Measurements from ENCODE around the gene KDF1.
"Not testable (repeated sequence)": the region's sequence is repeated elsewhere in the genome, so short reads cannot be mapped to it uniquely, and the experiment has no call there.

Gene KDF1

DNA sequence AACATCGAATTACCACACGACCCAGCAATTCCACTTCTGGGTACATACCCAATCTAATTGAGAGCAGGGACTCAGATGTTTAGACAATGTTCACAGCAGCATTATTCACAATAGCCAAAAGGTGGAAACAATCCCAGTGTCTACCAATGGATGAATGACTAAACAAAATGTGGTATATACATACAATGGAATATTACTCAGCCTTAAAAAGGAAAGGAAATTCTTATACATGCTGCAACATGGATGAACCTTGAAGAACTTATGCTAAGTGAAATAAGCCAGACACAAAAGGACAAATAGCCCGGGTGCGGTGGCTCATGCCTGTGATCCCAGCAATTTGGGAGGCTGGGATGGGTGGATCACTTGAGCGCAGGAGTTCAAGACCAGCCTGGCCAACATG, 6.9 kb downstream of the KDF1 start:
- no peak for DNase-seq

DNA sequence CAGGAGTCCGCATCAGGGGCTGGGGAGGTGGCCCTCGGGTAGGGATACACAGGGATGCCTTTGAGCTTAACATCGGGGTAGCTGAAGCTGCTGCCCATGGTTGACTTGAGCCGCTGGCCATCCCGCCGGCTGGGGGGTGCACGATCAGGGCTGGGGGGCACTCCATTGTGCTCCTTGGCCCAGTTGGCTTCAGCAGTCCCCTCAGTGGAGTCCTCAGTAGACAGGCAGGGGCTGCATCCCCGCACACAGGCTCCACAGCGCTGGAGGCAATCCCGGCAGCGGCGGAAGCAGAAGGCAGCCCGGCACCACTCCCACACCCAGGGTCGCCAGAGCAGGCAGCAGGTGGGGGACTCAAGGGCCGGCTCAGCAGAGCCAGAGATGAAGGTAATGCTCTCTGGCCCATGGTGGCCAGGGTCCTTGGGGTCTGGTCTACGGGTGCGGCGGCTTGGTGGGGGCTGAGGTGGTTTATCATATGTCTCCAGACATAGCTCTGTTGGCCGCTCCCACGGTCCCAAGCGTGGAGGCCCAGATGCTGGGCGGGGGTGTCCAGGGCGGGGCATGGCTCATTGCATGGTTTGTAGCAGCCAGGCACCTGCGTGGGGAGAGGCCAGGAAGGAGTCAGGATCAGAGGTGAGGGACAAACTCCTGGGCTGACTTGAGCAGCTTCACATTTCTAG, 8.3 kb downstream of the KDF1 start:
- no peak for DNase-seq

DNA sequence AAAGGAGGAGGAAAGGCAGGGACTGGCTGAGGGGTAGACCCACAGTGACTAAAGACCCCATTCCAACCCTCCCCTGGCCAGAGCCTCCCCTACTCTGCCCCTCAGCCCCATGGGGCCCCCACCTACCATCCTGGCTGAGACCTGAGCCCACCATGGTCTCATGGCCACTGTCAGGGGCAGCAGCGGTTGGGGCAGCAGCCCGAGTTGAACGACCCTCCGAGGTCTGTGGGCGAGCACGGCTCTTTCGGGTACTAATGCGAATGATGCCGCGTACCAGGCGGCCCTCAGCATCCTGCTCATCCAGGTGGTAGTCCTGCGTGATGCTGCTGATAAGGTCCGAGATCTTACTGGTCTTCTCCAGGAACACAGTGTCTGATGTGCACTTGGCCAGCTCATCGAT, 9.1 kb downstream of the KDF1 start:
- DNase-seq, result no peak

DNA sequence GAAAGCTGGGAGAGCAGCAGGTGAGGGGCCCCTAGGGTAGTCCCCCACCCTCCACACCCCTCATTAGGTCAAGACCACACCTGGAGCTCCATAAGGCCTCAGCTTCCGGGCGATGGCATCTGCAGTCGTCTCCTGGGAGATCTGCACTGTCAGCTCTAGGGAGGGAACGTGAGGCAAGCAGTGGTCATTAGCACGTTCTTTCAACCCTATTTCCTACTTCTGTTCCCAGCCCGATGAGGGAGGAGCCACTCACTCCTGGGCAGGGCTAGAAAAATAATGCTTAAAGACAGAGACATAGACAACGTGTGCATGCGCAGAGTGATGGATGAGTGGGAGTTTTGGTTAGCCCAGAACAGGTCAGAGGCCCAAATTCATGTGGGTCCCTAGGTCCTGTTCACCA, 9.7 kb downstream of the KDF1 start:
- no peak for DNase-seq

DNA sequence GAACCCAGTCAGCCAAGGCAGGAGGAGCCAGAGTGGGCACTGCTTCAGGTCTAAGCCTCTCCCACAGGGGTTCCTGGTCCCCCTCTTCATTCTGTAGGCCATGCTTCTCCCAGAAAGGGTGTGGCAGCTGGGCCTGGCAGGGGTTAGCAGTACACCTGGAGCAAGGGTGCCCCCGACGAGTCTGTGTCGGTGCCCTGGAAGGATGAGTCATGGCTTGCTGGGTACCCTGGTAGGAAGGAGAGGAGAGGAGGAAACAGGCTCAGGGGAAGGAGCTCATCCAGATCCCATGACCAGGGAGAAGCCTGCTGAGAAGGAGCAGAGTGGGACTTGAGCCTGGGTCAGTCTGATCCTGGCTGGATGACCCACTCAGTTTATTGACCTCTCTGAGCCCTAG, 10.3 kb downstream of the KDF1 start:
- no peak for DNase-seq

DNA sequence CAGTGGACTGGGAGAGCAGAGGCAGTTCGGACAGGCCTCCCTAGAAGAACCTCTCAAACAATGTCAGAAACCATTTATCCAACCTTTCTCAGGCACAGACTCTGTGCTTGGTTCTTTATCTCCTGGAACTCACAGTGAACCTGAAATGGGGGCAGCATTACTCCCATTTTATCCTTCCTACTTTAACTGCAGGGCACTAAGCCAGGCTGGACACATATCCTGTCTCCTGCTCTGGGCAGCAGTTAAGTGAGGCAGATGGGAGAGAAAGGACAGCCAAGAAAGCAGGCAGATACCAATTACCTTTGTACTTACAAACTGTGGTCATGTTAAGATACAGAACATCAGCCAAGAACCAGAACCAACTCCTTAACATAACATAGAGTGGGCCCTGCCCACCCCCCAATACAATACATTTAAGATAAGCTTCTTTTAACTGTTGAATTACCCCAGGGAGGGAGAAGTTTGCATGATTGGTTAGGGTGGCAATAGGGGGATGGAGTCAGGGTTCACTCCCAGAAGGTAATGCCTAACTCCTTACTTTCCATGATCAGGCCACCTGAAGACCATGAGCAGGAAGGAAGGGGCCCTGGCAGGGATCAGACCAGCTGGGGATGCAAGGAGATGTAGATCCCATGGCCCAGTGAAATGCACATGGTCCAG, 10.9 kb downstream of the KDF1 start:
- DNase-seq, result no peak

DNA sequence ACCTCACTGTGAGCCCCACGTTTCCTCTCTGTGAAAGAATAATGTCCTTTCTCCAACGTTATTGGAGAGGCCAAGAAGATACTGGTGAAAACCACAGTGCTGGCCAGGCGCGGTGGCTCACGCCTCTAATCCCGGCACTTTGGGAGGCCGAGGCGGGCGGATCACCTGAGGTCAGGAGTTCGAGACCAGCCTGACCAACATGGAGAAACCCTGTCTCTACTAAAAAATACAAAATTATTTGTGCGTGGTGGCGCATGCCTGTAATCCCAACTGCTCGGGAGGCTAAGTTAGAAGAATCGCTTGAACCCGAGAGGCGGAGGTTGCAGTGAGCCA, 11.6 kb downstream of the KDF1 start:
- not testable (repeated sequence) for DNase-seq

DNA sequence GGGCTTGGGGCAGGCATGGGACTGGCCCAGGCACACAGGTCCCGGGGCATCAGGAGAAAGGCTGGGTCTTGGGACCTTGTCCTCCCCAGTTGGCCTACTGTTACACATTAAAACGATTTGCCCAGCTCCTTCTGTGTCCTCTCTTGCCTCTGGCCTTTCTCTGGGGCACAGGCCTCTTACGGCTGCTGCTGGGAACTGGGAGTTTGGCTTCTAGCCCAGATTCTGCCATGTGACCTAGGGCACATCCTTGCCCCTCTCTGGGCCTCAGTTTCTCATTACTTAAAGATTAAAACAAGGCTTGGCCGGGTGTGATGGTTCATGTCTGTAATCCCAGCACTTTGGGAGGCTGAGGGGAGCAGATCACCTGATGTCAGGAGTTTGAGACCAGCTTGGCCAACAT, 14.0 kb downstream of the KDF1 start:
- no peak for DNase-seq

DNA sequence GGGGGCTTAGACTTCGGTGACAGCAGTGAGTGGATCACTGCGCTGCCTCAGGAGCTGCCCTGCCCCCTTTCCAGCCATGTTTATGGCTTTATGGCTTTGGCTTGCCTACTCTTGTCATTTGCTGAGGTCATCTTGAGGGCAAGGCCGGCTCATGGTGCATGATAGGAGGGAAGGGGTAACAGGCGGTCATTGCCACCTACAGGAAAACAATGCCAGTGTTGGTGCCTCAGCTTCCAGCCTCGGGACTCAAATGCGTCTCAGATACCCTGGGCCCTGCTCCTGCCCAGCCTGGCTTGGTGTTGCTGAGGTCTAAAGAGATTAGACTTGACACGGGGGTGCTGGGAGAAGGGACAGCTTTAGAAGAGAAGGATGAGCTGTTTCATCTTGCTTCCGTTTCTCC, 14.5 kb downstream of the KDF1 start:
- DNase-seq, result no peak

DNA sequence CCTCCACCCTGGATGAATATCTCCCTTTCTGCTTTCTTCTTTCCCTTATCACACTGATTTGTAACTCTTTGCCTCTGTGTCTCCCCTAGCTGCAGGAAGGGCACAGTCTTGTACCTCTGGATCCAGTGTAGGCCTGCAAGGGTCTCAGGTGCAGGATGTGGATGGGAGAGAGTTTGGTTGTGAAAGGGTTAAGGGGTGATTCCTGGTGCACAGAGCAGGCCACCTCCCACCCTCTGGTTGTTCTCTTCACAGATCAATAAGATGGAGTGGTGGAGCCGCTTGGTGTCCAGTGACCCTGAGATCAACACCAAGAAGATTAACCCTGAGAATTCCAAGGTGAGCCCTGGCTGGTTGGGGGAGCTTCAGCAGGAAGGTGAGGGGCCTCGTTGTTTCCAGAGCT, 15.1 kb downstream of the KDF1 start:
- no peak for DNase-seq

DNA sequence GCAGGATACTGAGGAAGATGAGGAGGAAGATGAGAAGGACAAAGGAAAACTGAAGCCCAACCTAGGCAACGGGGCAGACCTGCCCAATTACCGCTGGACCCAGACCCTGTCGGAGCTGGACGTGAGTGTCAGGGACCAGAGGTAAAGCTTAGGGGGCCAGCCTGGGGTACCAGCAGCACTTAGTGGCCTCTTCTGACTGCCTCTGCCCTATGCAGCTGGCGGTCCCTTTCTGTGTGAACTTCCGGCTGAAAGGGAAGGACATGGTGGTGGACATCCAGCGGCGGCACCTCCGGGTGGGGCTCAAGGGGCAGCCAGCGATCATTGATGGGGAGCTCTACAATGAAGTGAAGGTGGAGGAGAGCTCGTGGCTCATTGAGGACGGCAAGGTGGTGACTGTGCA, 17.6 kb downstream of the KDF1 start:
- no peak for DNase-seq

DNA sequence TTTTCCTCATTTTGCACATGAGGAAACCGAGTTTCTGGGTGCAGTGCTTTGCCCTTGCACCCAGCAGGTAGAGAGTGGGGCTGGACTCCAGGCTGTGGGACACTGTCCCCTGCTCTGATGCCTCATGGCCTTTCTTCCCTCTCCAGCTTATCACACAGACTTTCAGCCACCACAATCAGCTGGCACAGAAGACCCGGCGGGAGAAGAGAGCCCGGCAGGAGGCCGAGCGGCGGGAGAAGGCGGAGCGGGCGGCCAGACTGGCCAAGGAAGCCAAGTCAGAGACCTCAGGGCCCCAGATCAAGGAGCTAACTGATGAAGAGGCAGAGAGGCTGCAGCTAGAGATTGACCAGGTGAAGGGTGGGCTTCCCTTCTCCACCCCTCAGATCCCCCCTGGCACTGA, 19.0 kb downstream of the KDF1 start:
- DNase-seq, result no peak

DNA sequence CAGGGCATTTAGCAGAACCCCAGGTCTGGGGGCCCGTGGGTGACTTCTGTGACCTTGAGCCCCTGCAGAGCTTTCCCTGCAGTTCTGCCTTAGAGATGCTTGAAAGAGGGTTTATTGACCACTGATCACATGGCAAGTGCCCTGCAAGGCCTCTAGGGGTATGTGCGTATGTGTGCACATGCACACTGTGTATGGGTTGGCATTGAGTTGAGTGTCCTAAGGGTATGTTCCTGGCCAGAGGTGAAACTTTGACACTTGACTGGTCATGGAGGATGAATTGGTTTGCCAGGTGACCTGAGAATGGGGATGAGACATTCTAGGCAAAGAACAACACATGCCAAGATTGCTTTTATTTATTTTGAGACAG, 21.6 kb downstream of the KDF1 start:
- DNase-seq, result no peak

DNA sequence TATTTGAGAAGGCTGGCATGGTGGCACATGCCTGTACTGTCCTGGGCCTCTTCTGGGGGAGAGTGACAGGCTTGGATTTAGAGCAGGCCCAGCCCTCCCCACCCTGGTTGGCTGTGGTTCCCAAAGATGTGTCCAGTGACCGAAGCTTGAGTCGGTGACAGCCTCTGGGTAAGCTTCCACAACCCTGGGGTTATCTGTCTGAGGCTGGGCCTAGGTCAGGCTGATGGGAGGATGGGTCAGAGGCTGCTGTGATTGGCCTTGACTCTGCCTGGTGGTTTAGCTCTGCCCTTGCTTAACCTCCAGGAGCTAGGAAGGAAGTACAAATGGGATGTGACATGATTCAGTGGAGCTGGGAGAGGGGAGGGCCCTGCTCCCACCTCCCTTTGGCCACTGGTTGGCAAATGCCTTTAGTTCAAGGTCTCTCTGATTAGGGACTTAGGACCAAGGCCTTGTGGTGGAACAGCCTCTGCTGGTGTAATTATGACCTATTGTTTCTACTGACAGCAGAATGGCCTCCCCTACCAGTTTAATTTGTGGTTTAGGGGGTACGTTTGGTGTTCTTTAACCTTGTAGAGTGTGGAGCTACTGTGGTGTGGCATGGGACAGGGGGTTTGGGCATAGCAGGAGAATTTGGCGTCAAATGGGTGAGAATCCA, 22.1 kb downstream of the KDF1 start:
- no peak for DNase-seq

DNA sequence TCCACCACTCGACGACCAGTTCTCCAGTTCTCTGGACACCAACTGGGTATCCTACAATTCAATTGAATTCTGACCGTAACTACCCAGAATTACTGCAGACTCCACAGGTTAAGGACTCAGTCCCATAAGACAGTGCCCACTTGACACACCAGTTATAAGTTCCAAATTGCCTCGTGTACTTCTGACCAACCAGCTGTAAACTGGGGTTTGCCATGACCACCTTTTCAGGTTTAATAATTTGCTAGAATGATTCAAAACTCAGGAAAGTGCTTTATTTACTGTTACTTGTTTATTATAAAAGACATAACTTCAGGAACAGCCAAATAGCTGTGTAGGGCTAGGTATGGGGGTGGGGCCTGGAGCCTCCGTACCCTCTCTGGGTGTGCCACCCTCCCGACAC, 23.4 kb downstream of the KDF1 start:
- no peak for DNase-seq

DNA sequence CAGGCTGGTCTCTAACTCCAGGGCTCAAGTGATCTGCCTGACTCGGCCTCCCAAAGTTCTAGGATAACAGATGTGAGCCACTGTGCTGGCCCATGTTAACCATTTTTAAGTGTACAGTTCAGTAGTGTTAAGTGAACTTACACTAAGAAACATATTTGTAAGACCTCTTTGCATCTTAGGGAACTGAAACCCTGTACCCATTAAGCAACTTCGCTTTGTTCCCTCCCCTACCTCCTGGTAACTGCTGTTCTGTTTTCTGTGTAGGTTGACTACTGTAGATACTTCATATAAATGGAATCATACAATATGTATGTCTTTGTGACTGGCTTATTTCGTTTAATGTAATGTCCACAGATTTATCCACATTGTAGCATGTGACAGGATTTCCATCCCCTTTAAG, 27.7 kb downstream of the KDF1 start:
- no peak for DNase-seq

DNA sequence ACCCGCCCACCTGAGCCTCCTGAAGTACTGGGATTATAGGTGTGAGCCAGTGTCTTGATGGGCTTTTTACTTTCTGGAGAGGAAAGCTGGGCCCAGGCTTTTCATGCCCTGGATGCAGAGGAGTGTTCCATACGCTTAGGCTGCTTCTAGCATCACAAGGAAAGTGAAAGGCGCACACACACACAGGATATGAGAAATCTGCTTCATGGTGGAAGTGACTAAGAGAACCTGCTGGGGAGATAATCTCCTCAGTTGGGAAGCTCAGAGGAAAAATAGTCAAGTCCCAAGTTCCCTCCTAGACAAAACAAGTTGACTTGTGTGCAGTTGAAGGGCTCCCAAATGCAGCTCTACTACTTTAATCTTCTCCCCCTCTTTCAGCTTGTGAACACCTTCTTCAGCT, 36.6 kb downstream of the KDF1 start:
- no peak for DNase-seq

DNA sequence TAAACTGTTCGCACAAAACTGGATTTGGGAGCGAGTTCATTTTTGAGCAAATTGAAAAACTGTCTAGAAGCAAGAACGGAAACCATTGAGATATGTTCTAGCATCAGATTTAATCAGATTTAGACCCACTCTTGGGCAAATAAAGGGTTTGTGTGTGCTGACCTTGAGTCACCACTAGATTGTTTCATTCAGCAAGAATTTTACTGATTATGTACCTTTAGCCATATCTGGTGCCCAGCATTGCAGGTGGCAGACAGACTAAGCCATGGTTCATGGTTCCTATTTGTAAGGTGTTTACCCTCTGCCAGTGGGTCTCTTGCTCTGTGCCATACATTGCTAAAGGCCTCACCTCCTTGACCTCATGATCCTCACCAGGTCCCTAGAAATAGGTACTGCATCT, 37.4 kb downstream of the KDF1 start:
- DNase-seq, result no peak

DNA sequence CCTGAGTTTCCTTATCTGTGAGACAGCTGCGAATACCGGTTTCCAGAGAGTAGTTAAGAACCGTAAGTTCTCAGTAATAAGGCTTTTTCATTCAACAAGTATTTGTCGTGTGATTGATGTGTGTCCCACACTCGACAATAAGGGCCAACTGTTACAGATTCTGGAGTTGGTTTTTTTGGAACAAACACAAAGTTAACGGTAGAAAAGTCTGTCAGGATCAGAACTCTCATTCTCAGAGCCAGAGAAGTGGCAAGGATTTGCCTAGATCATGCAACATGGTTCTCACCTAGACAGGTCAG, 37.9 kb downstream of the KDF1 start:
- no peak for DNase-seq

DNA sequence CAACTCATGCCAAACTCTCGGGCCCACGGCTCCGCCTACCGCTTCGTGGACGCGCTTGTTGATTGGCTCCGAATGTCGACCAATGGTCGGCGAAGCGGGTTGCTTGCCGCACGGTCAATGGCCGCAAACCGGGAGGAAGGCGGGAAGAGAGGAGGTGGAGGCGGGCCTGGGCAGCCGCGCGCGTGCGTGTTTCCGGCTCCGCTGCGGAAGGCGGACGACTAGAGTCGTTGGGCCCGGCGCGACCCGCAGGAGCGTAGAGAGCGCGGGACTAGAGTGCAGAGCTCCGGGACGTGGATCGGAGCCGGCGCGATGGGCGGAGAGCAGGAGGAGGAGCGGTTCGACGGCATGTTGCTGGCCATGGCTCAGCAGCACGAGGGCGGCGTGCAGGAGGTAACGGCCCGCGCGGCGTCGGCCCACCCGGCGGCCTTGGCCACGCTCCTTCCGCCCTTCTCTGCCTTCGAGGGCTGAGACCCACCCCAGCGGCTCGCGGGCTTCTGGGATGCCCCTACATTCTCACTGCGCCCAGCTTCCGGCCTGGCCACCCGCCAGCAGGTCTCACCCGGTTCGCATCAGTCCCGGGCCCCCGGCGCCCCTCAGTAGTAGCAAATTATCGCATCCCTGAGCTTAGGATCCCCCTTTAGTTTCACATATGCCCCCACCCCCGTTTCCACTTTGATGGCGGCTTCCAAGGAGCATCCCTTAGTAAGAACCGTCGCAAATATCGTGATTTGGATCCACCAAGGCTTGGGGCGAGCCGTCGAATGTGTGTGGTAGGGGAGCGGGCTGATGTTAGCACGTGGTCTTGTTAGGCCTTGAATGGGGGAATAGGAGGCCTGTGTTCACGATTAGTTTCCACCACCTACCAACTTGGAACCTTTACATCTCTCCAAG, 38.5 kb downstream of the KDF1 start, which contains the start of gene NUDC:
Gene NUDC, plus strand, starts transcription at position 204 of the 891 bp plus-strand sequence. Its CDS starts 106 bp downstream, at position 310.
- peak; percentile 93 for DNase-seq

DNA sequence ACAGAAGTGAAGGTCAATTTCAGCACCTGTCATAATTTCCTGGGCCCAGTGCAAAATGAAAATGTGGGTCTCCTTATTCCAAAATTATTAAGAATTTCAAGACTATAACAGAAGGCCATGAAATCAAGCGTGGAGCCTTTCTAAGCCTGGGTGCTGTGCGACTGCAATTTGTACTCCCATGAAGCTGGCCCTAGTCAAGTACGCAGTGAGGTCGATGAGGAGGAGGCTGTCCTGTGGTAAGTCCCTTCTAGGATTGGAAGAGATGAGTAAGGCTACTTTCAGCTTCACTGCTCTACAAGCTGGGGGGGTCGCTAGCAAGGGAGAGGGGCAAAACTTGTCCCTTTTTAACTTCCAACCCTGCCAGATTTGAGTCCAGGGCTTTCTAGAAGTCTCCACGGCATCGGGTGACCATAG, 39.1 kb downstream of the KDF1 start:
- no peak for DNase-seq

DNA sequence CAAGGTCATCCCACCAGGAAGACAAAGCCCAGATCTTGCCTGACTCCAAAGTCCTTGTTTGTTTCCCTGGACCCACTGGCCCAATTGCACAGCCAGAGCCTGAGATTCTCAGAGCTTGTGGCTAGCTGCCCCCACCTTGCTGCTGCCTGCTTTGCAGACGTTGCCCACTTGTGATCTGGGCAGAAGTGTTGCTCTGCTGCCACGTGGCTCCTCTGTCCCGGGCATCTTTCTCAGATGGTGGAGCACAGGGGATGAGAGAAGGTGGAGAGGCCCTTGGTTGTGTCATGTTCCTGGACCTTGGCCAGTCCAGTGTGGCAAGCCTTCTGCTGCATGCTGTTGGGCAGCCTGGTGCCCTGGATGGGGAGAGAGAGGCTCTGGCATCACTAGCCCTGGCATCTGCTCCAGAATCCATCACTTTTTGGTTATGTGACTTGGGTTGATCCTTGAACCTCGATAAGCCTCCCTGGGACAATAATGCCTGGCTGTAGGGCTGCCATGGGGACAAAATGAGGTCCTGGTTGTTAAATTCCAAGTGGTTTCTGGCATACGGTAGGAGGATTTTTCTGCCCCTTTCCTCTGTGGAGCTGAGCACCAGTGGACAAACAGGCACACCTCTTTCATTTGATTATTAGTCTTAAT, 44.9 kb downstream of the KDF1 start:
- DNase-seq, result no peak
